SKM-1 (cell line): ENCODE measurements around the gene SSTR4.

Experiments
- DNase-seq: peaks from one replicate; lab custom pipeline; 2025; ENCODE audit not compliant: unreplicated experiment; lab: John Stamatoyannopoulos, UW

SSTR4 gene

DNA sequence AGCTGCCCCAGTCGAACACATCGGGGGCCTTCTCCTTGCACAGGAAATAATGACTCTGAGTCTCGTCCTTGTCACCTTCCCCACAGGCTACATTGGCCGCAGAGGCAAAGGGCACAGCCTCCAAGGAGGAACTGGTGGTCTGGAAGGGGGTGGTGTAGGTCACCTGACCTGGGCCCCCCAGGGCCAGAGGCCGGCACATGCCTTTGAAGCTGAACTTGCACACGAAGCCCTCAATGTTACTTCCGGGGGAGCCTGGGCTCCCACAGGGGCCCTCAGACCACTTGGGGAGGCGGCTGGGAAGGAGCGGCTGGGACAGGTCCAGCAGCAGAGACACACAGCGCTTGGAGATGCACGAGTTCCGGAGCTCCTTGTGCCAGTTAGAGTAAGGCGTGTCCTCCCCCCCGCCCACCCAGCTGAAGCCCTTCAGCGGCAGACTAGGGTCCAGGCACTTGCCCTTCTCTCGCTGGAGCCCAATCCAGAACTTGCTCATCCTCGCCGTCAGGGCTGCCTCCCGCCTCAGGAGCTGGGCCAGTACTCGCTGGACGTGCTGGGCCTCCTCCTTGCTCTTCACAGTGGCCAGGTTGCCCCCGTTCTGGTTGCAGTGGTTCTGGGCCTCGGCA is 50.4 kb downstream of the SSTR4 start:
- no peak for DNase-seq

DNA sequence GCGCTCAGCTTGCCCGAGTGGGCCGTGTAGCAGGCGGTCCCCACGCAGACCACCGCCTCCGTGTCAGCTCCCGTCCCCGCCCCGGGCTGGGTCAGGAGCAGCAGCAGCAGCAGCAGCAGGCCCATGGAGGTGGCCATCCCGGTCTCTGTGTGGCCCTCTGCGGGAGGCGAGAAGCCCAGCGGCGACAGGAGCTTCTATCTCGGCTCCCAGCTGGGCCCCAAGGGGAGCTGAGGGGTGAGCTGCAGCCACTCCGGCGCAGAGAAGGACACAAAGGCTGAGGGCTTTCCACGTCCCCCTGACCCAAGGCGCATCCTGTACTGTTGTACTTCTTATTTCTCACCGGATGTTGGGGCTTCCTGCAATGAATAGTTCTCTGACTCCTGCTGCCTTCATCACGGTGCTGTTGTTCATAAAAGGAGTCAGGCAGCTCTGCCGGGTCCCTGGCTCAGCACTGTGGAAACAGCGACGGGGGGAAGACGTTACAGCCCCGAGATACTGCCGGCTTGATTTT is 51.0 kb downstream of the SSTR4 start, which contains the start of gene CD93:
Gene CD93, minus strand, starts transcription at position 269 of the 511 bp plus-strand sequence. Its CDS starts 132 bp downstream, at position 137.
- DNase-seq = no peak

DNA sequence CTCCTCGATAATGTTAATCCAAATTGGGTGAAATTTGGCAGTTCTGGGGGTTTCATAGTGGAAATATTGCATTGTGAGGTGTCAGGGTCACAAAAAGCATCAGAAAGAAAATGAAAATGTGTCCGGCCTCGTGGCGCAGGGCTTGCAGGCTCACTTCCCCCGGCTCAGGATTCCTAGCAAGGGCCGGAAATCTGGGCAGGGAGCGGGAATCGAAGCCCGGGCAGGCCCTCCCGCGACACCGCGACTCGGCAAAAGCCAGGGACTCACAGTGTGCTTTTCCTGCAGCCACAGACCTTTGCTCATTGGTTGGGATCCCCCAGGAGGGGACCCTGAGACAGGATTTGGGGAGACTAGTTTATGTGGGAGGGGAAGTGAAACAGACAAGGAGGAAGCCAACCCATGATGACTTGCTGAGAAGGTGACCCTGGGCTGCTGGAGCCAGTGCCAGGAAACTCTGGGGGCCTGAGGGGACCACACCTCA is 51.9 kb downstream of the SSTR4 start:
- DNase-seq = no peak

DNA sequence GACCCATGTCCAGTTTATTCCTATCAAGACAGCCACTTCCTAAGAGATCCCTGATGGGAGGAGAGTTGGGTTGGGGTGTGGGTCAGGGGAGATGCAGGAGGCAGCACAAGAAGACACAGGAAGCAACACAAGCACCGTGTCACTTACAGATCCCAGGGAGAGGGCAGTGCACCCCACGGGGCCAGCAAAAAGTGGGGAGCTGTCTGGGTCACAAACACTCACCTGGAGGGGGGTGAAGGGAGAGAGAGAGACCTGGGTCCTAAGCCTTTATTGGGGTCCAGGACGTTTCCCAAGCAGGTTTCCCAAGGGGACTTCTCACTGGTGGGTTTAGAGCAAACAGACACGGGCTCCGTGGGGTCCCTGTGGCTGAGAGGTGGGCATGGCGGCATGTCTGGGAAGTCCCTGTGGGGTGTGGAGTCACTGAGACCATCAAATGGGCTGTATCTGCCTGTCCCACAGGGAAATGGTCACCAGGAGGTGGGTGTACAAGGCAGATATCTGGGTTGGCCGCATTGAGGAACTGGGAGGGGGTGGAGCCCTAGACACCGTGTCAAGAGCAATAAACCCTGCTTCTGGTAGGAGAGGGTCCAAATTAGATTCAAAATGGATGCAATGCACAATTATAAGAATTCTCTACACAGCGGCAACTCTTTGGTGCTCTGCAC is 52.6 kb downstream of the SSTR4 start:
- DNase-seq = no peak
